ENCODE results near the gene SAP30L. TPM values are rescaled to one million over a fixed set of nuclear protein-coding genes. Genes with fewer than 3 reads are reported as not detected.

The SAP30L gene
- total RNA-seq, 4 donors from 2014 or later: 34.9 to 54.9 (median 46.2) TPM

- DNase-seq (ENCODE audit: extremely low spot score): no peak
- H3K4me1 ChIP-seq: no peaks in the 10 kb centered on the region
- intact Hi-C loops (cut with DNase I): no loop called here
- H3K36me3 ChIP-seq: no peaks in the 10 kb centered on the region
- H3K9me3 ChIP-seq: no peaks in the 10 kb centered on the region
- no peak for TF ChIP-seq POLR2A (IDR thresholded peaks at IDR 0.05; ENCODE audit: low read depth)
- TF ChIP-seq, protein P1, sequence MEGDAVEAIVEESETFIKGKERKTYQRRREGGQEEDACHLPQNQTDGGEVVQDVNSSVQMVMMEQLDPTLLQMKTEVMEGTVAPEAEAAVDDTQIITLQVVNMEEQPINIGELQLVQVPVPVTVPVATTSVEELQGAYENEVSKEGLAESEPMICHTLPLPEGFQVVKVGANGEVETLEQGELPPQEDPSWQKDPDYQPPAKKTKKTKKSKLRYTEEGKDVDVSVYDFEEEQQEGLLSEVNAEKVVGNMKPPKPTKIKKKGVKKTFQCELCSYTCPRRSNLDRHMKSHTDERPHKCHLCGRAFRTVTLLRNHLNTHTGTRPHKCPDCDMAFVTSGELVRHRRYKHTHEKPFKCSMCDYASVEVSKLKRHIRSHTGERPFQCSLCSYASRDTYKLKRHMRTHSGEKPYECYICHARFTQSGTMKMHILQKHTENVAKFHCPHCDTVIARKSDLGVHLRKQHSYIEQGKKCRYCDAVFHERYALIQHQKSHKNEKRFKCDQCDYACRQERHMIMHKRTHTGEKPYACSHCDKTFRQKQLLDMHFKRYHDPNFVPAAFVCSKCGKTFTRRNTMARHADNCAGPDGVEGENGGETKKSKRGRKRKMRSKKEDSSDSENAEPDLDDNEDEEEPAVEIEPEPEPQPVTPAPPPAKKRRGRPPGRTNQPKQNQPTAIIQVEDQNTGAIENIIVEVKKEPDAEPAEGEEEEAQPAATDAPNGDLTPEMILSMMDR (IDR thresholded peaks at IDR 0.05): no peak
- TF ChIP-seq POLR2AphosphoS5 (IDR thresholded peaks at IDR 0.05): no peak
- TF ChIP-seq EP300 (IDR thresholded peaks at IDR 0.05): no peak
- H3K27ac ChIP-seq (replicated peaks in 1 of 4): no peak overlapping the region
- WGBS: 73% methylated on average over 2 of the region's 2 CpGs
- H3K27me3 ChIP-seq: peaks cover 0 to 37% (median 0%) of the 10 kb centered on the region in 4 donors
- H3K4me3 ChIP-seq: no peak overlapping the region
Observed at GRCh38 chr5:154508114-154508513, 62.3 kb downstream of the SAP30L start.

- DNase-seq (ENCODE audit: extremely low spot score): no peak
Observed at GRCh38 chr5:154509784-154510555, 64.2 kb downstream of the SAP30L start.

More at GRCh38 chr5:154509784-154510555, 64.2 kb downstream of the SAP30L start:
- Histone ChIP-seq H3K4me1 (no peaks in the 10 kb centered on the region), H3K9me3 (no peaks in the 10 kb centered on the region), H3K27ac (replicated peaks in 1 of 4) (no peak overlapping the region), H3K27me3 (peaks cover 0 to 48% (median 0%) of the 10 kb centered on the region in 4 donors), H3K4me3 (no peak overlapping the region), H3K36me3 (no peaks in the 10 kb centered on the region)
- TF ChIP-seq POLR2AphosphoS5 (IDR thresholded peaks at IDR 0.05) (no peak), POLR2A (IDR thresholded peaks at IDR 0.05; ENCODE audit: low read depth) (no peak), EP300 (IDR thresholded peaks at IDR 0.05) (no peak)
- TF ChIP-seq, protein P1 (IDR thresholded peaks at IDR 0.05): no peak
- intact Hi-C loops (cut with DNase I): no loop called here
- 58% methylated on average over 5 of the region's 5 CpGs for WGBS

Other genes starting within 250 kb of the SAP30L start
- not detected for gene HAND1, start 32.2 kb downstream of the SAP30L start, total RNA-seq